GM23338 (cell line): ENCODE measurements around the gene GPRIN1. TPM values are rescaled to one million over a fixed set of nuclear protein-coding genes. Genes with fewer than 3 reads are reported as not detected.

Experiments used
- ATAC-seq: fragments of 200-7000 bp; cut with Tn5 transposase; 3 replicates; pipeline ENCODE4 v1.9.1; 2020
- DNase-seq: peaks from one replicate; pipeline ENCODE4 v3.0.0-alpha.2; 2015; ENCODE audit warnings: low spot score
- H2AFZ ChIP-seq: fragments of 200-600 bp; sonication (generic); 2 replicates; pipeline ENCODE4 v1.8.0; 2016; ENCODE audit warnings: antibody characterized with exemption, mild to moderate bottlenecking, moderate library complexity
- H3F3A ChIP-seq: fragments of 200-600 bp; sonication (generic); replicated peaks from 2 replicates; pipeline ENCODE4 v1.8.0; 2017; ENCODE audit warnings: antibody characterized with exemption, mixed run types, low read depth
- H3K27ac ChIP-seq: fragments of 200-600 bp; sonication (generic); 2 replicates; pipeline ENCODE4 v1.6.1; 2016; ENCODE audit warnings: low read depth
- H3K27me3 ChIP-seq: fragments of 200-600 bp; sonication (generic); 2 replicates; pipeline ENCODE4 v1.8.0; 2016; ENCODE audit warnings: mild to moderate bottlenecking, mixed run types, moderate library complexity; ENCODE audit not compliant: insufficient read depth
- H3K36me3 ChIP-seq: fragments of 200-600 bp; sonication (generic); 2 replicates; pipeline ENCODE4 v1.8.0; 2016; ENCODE audit warnings: mild to moderate bottlenecking; ENCODE audit not compliant: insufficient read depth
- H3K4me1 ChIP-seq: fragments of 200-600 bp; sonication (generic); 2 replicates; pipeline ENCODE4 v1.8.0; 2016; ENCODE audit warnings: mild to moderate bottlenecking, moderate library complexity; ENCODE audit not compliant: insufficient read depth
- H3K4me2 ChIP-seq: fragments of 200-600 bp; sonication (generic); 2 replicates; pipeline ENCODE4 v1.7.1; 2017; ENCODE audit warnings: mixed run types
- H3K4me3 ChIP-seq: fragments of 200-600 bp; sonication (generic); 2 replicates; pipeline ENCODE4 v1.6.1; 2016; ENCODE audit warnings: mixed run types
- H3K79me2 ChIP-seq: fragments of 200-600 bp; sonication (generic); replicated peaks from 2 replicates; pipeline ENCODE4 v1.8.0; 2017; ENCODE audit warnings: mild to moderate bottlenecking; ENCODE audit not compliant: insufficient read depth
- H3K9me2 ChIP-seq: fragments of 200-600 bp; sonication (generic); 2 replicates; pipeline ENCODE4 v1.8.0; 2017; ENCODE audit not compliant: insufficient read depth
- H4K20me1 ChIP-seq: fragments of 200-600 bp; sonication (generic); replicated peaks from 2 replicates; pipeline ENCODE4 v1.8.0; 2017; ENCODE audit warnings: mild to moderate bottlenecking; ENCODE audit not compliant: insufficient read depth
- H3K27ac Mint-ChIP-seq: 2 replicates; pipeline ENCODE4 v1.8.0; 2020; ENCODE audit warnings: inconsistent platforms, mild to moderate bottlenecking, moderate library complexity, mixed read lengths
- H3K27me3 Mint-ChIP-seq: 3 replicates; pipeline ENCODE4 v1.8.0; 2022; ENCODE audit warnings: low read depth, mild to moderate bottlenecking, moderate library complexity, mixed read lengths, inconsistent platforms; ENCODE audit not compliant: insufficient read depth, poor library complexity
- H3K36me3 Mint-ChIP-seq: 3 replicates; pipeline ENCODE4 v1.8.0; 2021; ENCODE audit warnings: low read depth, mild to moderate bottlenecking, inconsistent platforms, moderate library complexity, mixed read lengths
- H3K4me1 Mint-ChIP-seq: 3 replicates; pipeline ENCODE4 v1.8.0; 2020; ENCODE audit warnings: mild to moderate bottlenecking, inconsistent platforms, mixed read lengths
- H3K4me3 Mint-ChIP-seq: 3 replicates; pipeline ENCODE4 v1.8.0; 2021; ENCODE audit warnings: moderate library complexity, mild to moderate bottlenecking, inconsistent platforms, mixed read lengths
- H3K9me3 Mint-ChIP-seq: 3 replicates; pipeline ENCODE4 v1.8.0; 2020; ENCODE audit warnings: moderate library complexity, mild to moderate bottlenecking, inconsistent platforms, mixed read lengths
- CTCF ChIP-seq, 2 experiments: fragments of 200-600 bp in 1 of 2; sonication (generic) in 1 of 2; conservative IDR thresholded peaks; 2 replicates each; pipeline versions ENCODE4 v1.5.1 to v1.6.1; 2016 to 2017; ENCODE audit warnings: antibody characterized with exemption in 2 of 2, low read depth in 2 of 2, mild to moderate bottlenecking in 2 of 2, moderate library complexity in 1 of 2
- EZH2 ChIP-seq: fragments of 200-600 bp; sonication (generic); IDR thresholded peaks from one replicate; pipeline ENCODE4 v1.8.0; 2017; ENCODE audit warnings: antibody characterized with exemption, mild to moderate bottlenecking, low read depth; ENCODE audit not compliant: unreplicated experiment
- EZH2phosphoT487 ChIP-seq: fragments of 200-600 bp; sonication (generic); IDR thresholded peaks from one replicate; pipeline ENCODE4 v1.8.1; 2018; ENCODE audit warnings: antibody characterized with exemption; ENCODE audit not compliant: unreplicated experiment
- JUNB ChIP-seq: IDR thresholded peaks from one replicate; pipeline ENCODE4 v1.6.1; 2016; ENCODE audit warnings: antibody characterized with exemption; ENCODE audit not compliant: unreplicated experiment
- NANOG ChIP-seq: IDR thresholded peaks from 2 replicates; pipeline ENCODE4 v1.6.1; 2016; ENCODE audit warnings: antibody characterized with exemption, borderline replicate concordance
- REST ChIP-seq: IDR thresholded peaks from one replicate; pipeline ENCODE4 v1.6.1; 2018; ENCODE audit warnings: antibody characterized with exemption; ENCODE audit not compliant: unreplicated experiment
- STAT1 ChIP-seq: IDR thresholded peaks from one replicate; pipeline ENCODE4 v1.6.1; 2016; ENCODE audit warnings: antibody characterized with exemption; ENCODE audit not compliant: unreplicated experiment
- ZNF114 ChIP-seq: fragments of 250-450 bp; sonication (Bioruptor Pico); IDR thresholded peaks from 2 replicates; pipeline ENCODE4 v1.5.0; 2020; ENCODE audit warnings: mild to moderate bottlenecking, moderate library complexity
- ZNF331 ChIP-seq: fragments of 250-450 bp; sonication (Bioruptor Pico); IDR thresholded peaks from 2 replicates; pipeline ENCODE4 v1.5.0; 2020; ENCODE audit warnings: low read depth, mild to moderate bottlenecking, moderate library complexity
- polyA plus RNA-seq: library from polyadenylated mRNA; unstranded; fragments of >200 nt; fragmentation: Nextera tagmentation; extraction: Ambion mirVana; gene quantifications from 2 replicates; pipeline ENCODE4 v1.2.1, GENCODE V29; 2016
- total RNA-seq: library from RNA; depleted of rRNA; stranded (reverse); fragments of >200 nt; shearing (Covaris generic); gene quantifications from 2 replicates; pipeline ENCODE4 v1.2.3, GENCODE V29; 2014
- TF ChIP-seq, protein P1 (sequence below): IDR thresholded peaks from 2 replicates; pipeline ENCODE4 v1.6.1; 2016; ENCODE audit warnings: antibody characterized with exemption
- TF ChIP-seq, protein P2 (sequence below): fragments of 250-450 bp; sonication (Bioruptor Pico); IDR thresholded peaks from 2 replicates; pipeline ENCODE4 v1.5.0; 2020; ENCODE audit warnings: mild to moderate bottlenecking, moderate library complexity

The GPRIN1 gene
- total and polyA plus RNA-seq, 2 experiments from 2014 or later: 3.8 to 14.6 TPM

DNA sequence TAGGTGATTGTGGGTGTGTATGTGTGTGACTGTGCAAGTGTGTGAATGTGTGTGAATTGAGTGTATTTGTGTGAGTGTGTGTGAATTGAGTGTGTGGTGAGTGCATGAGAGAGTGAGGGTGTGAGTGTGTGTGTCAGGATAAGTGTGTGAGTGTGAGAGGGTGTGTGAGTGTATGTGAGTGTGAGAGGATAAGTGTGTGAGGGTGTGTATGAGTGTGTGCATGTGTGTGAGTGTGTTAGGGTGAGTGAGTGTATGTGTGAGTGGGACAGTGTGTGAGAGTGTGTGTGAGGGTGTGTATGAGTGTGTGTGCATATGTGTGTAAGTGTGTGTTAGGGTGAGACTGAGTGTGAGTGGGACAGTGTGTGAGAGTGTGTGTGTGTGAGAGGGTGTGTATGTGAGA lies 21.7 kb downstream of the GPRIN1 start:
- Mint-ChIP-seq H3K4me1 (no peaks in the 10 kb centered on the region; the same call in 2 of the 3 replicates), H3K36me3 (peaks cover 3% of the 10 kb centered on the region; the same call in 2 of the 3 replicates), H3K27ac (no peak overlapping the region), H3K4me3 (no peak overlapping the region), H3K27me3 (peaks cover 17% of the 10 kb centered on the region), H3K9me3 (peaks cover 32% of the 10 kb centered on the region)
- TF ChIP-seq NANOG (no peak), ZNF331 (no peak), EZH2phosphoT487 (no peak), REST (no peak), JUNB (no peak), STAT1 (no peak), EZH2 (no peak), CTCF (conservative IDR thresholded peaks at IDR 0.05; ENCODE audit: low read depth in 2 of 2) (no peak), ZNF114 (CRISPR knock-in tag) (no peak)
- TF ChIP-seq, protein P1, sequence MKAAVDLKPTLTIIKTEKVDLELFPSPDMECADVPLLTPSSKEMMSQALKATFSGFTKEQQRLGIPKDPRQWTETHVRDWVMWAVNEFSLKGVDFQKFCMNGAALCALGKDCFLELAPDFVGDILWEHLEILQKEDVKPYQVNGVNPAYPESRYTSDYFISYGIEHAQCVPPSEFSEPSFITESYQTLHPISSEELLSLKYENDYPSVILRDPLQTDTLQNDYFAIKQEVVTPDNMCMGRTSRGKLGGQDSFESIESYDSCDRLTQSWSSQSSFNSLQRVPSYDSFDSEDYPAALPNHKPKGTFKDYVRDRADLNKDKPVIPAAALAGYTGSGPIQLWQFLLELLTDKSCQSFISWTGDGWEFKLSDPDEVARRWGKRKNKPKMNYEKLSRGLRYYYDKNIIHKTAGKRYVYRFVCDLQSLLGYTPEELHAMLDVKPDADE: no peak
- TF ChIP-seq, protein P2, sequence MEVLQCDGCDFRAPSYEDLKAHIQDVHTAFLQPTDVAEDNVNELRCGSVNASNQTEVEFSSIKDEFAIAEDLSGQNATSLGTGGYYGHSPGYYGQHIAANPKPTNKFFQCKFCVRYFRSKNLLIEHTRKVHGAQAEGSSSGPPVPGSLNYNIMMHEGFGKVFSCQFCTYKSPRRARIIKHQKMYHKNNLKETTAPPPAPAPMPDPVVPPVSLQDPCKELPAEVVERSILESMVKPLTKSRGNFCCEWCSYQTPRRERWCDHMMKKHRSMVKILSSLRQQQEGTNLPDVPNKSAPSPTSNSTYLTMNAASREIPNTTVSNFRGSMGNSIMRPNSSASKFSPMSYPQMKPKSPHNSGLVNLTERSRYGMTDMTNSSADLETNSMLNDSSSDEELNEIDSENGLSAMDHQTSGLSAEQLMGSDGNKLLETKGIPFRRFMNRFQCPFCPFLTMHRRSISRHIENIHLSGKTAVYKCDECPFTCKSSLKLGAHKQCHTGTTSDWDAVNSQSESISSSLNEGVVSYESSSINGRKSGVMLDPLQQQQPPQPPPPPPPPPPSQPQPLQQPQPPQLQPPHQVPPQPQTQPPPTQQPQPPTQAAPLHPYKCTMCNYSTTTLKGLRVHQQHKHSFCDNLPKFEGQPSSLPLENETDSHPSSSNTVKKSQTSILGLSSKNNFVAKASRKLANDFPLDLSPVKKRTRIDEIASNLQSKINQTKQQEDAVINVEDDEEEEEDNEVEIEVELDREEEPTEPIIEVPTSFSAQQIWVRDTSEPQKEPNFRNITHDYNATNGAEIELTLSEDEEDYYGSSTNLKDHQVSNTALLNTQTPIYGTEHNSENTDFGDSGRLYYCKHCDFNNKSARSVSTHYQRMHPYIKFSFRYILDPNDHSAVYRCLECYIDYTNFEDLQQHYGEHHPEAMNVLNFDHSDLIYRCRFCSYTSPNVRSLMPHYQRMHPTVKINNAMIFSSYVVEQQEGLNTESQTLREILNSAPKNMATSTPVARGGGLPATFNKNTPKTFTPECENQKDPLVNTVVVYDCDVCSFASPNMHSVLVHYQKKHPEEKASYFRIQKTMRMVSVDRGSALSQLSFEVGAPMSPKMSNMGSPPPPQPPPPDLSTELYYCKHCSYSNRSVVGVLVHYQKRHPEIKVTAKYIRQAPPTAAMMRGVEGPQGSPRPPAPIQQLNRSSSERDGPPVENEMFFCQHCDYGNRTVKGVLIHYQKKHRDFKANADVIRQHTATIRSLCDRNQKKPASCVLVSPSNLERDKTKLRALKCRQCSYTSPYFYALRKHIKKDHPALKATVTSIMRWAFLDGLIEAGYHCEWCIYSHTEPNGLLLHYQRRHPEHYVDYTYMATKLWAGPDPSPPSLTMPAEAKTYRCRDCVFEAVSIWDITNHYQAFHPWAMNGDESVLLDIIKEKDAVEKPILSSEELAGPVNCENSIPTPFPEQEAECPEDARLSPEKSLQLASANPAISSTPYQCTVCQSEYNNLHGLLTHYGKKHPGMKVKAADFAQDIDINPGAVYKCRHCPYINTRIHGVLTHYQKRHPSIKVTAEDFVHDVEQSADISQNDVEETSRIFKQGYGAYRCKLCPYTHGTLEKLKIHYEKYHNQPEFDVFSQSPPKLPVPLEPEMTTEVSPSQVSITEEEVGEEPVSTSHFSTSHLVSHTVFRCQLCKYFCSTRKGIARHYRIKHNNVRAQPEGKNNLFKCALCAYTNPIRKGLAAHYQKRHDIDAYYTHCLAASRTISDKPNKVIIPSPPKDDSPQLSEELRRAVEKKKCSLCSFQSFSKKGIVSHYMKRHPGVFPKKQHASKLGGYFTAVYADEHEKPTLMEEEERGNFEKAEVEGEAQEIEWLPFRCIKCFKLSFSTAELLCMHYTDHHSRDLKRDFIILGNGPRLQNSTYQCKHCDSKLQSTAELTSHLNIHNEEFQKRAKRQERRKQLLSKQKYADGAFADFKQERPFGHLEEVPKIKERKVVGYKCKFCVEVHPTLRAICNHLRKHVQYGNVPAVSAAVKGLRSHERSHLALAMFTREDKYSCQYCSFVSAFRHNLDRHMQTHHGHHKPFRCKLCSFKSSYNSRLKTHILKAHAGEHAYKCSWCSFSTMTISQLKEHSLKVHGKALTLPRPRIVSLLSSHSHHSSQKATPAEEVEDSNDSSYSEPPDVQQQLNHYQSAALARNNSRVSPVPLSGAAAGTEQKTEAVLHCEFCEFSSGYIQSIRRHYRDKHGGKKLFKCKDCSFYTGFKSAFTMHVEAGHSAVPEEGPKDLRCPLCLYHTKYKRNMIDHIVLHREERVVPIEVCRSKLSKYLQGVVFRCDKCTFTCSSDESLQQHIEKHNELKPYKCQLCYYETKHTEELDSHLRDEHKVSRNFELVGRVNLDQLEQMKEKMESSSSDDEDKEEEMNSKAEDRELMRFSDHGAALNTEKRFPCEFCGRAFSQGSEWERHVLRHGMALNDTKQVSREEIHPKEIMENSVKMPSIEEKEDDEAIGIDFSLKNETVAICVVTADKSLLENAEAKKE (CRISPR knock-in tag): no peak
- no peak overlapping the region for H2AFZ ChIP-seq
- ATAC-seq: no peak
- H3F3A ChIP-seq: peaks cover 3% of the 10 kb centered on the region; the same call in 1 of the 2 replicates
- H3K9me2 ChIP-seq: peaks cover 9% of the 10 kb centered on the region
- no peaks in the 10 kb centered on the region for H3K79me2 ChIP-seq
- H3K4me3 ChIP-seq: no peak overlapping the region
- no peaks in the 10 kb centered on the region for H3K27me3 ChIP-seq
- H3K27ac ChIP-seq: no peak overlapping the region
- H3K36me3 ChIP-seq: no peaks in the 10 kb centered on the region; the same call in 1 of the 2 replicates
- no peaks in the 10 kb centered on the region for H3K4me1 ChIP-seq
- no peak for DNase-seq
- no peaks in the 10 kb centered on the region for H4K20me1 ChIP-seq
- H3K4me2 ChIP-seq: no peak overlapping the region
